Measurements from ENCODE around the gene PRPF18. TPM values are rescaled to one million over a fixed set of nuclear protein-coding genes. Genes with fewer than 3 reads are reported as not detected.
A peak's percentile ranks its signal among the peaks of the same experiment; 100 is the strongest.

The PRPF18 gene
- polyA plus RNA-seq, 2 of the 4 experiments (the other 2 are of a cell fraction) = 22.3 to 39.6 TPM

- no peak overlapping the region for H3K27ac ChIP-seq
- no peak for DNase-seq (ENCODE audit: low read depth in 1 of 2, low spot score in 1 of 2)
- H3K9me3 ChIP-seq = no peaks in the 10 kb centered on the region
- TF ChIP-seq RNF2 (IDR thresholded peaks at IDR 0.05; ENCODE audit: borderline replicate concordance, low read depth) (no peak), USF2 (IDR thresholded peaks at IDR 0.05) (no peak), GATA3 (IDR thresholded peaks at IDR 0.05; ENCODE audit: borderline replicate concordance) (no peak), HMGXB4 (CRISPR knock-in tag; IDR thresholded peaks at IDR 0.05; ENCODE audit: borderline replicate concordance) (no peak), KDM5A (IDR thresholded peaks at IDR 0.05) (no peak), POLR2A (IDR thresholded peaks at IDR 0.05; ENCODE audit: low read length) (no peak)
- H3K4me1 ChIP-seq = peaks cover 6% of the 10 kb centered on the region; the same call in 1 of the 3 replicates
- WGBS (ENCODE audit: missing lambda C conversion rate) = 90% methylated on average over 8 of the region's 8 CpGs
- FAIRE-seq = no peak
- CTCF ChIA-PET = interaction anchor here (0.5 to 1.2 kb wide), 5 partner anchors 10 to 287 kb away, joined by 3 to 6 read pairs (median 3); no protein-coding TSS in a partner anchor
- H3K4me3 ChIP-seq = no peak overlapping the region
- no peak for ATAC-seq
- POLR2A ChIA-PET = no interaction called here
- no peak overlapping the region for H3K4me2 ChIP-seq
Observed at GRCh38 chr10:13673156-13673555, 86.4 kb downstream of the PRPF18 start.

GRCh38 chr10:13674645-13675588, 88.2 kb downstream of the PRPF18 start:
- H3K4me1 ChIP-seq = no peaks in the 10 kb centered on the region
- no peak overlapping the region for H3K27ac ChIP-seq
- no peak overlapping the region for H3K4me2 ChIP-seq
- no peak for ATAC-seq
- ChIA-PET POLR2A (no interaction called here), CTCF (no interaction called here)
- H3K9me3 ChIP-seq = no peaks in the 10 kb centered on the region
- no peak for DNase-seq (ENCODE audit: low read depth in 1 of 2, low spot score in 1 of 2)
- H3K4me3 ChIP-seq = no peak overlapping the region
- no peak for FAIRE-seq
- TF ChIP-seq MAFK (IDR thresholded peaks at IDR 0.05; ENCODE audit: partially characterized antibody) (peak; percentile 86), EP300 (IDR thresholded peaks at IDR 0.05) (no peak)
- WGBS (ENCODE audit: missing lambda C conversion rate) = 89% methylated on average over 20 of the region's 20 CpGs

GRCh38 chr10:13678101-13678843, 91.5 kb downstream of the PRPF18 start:
- H3K4me3 ChIP-seq = no peak overlapping the region
- POLR2A ChIA-PET = no interaction called here
- no peak for FAIRE-seq

More at GRCh38 chr10:13678101-13678843, 91.5 kb downstream of the PRPF18 start:
- WGBS (ENCODE audit: missing lambda C conversion rate) = 86% methylated on average over 13 of the region's 13 CpGs
- no peak overlapping the region for H3K4me2 ChIP-seq
- no peak overlapping the region for H3K27ac ChIP-seq
- TF ChIP-seq NFE2L2 (conservative IDR thresholded peaks at IDR 0.05; ENCODE audit: low read length) (no peak), CHD2 (IDR thresholded peaks at IDR 0.05; ENCODE audit: low read length, partially characterized antibody) (no peak), HOXB13 (CRISPR knock-in tag; IDR thresholded peaks at IDR 0.05; ENCODE audit: low read depth) (no peak), CEBPB (IDR thresholded peaks at IDR 0.05) (no peak), PBX3 (IDR thresholded peaks at IDR 0.05) (no peak), CBX8 (IDR thresholded peaks at IDR 0.05) (no peak), NR3C1 (IDR thresholded peaks at IDR 0.05) (no peak)
- no peaks in the 10 kb centered on the region for H3K4me1 ChIP-seq
- DNase-seq (ENCODE audit: low read depth in 1 of 2, low spot score in 1 of 2) (no peak), ATAC-seq (no peak)
- H3K9me3 ChIP-seq = no peaks in the 10 kb centered on the region
- CTCF ChIA-PET = interaction anchor here (0.5 to 2.6 kb wide), 2 partner anchors 18 to 39 kb away, joined by 6 to 12 read pairs; no protein-coding TSS in a partner anchor

Other genes starting within 250 kb of the PRPF18 start
- 114 and 124 TPM in 2 replicates for gene SEPHS1, start 238.7 kb upstream of the PRPF18 start, polyA plus RNA-seq (2011; rRNA removed)
- gene SEPHS1, start 238.7 kb upstream of the PRPF18 start, polyA plus RNA-seq (2017; fragmentation: RNase III; extraction: RNeasy Plus Mini Kit Qiagen cat#74134 plus additional on column Dnase treatment) = 71.4 to 82.5 TPM (median 78.6 TPM) in 3 replicates
- gene BEND7, start 58.0 kb upstream of the PRPF18 start, polyA plus RNA-seq (2011; rRNA removed) = 11.5 and 12.2 TPM in 2 replicates
- gene BEND7, start 58.0 kb upstream of the PRPF18 start, polyA plus RNA-seq (2017; fragmentation: RNase III; extraction: RNeasy Plus Mini Kit Qiagen cat#74134 plus additional on column Dnase treatment) = 7.9 to 10.4 TPM (median 9.8 TPM) in 3 replicates

Data from A549 (cell line).